Panc1 (cell line): Measurements from ENCODE around the gene PCNX1. TPM values are rescaled to one million over a fixed set of nuclear protein-coding genes. Genes with fewer than 3 reads are reported as not detected.

ENCODE experiments used
- ATAC-seq: fragments of 200-7000 bp; cut with Tn5 transposase; 2 replicates; pipeline ENCODE4 v1.9.1; 2020; ENCODE audit warnings: mild to moderate bottlenecking, moderate library complexity
- BruUV-seq: library from RNA; stranded (reverse); fragments of 400-500 nt; replicated peaks from 2 replicates; lab custom pipeline; 2021; lab: Mats Ljungman, UMichigan
- CTCF ChIA-PET: fragments of 300-600 bp; sonication (Branson Sonifier 250); formaldehyde crosslinking; loops from one replicate; lab custom pipeline; 2022; ENCODE audit warnings: antibody characterized with exemption; lab: Charles Lee
- POLR2A ChIA-PET: fragments of 300-600 bp; sonication (Branson Sonifier 250); formaldehyde crosslinking; loops from one replicate; lab custom pipeline; 2022; ENCODE audit warnings: antibody characterized with exemption; lab: Charles Lee
- DNase-seq: peaks from one replicate; pipeline ENCODE4 v3.0.0-alpha.2; 2010; ENCODE audit warnings: low read depth, low spot score
- H3K27ac ChIP-seq: 2 replicates; pipeline ENCODE4 v1.5.1; 2011; ENCODE audit warnings: mild to moderate bottlenecking, low read length, inconsistent platforms
- H3K27me3 ChIP-seq: fragments of 200-500 bp; sonication (Bioruptor generic); 2 replicates; pipeline ENCODE4 v1.6.0; 2014; ENCODE audit warnings: low read length, inconsistent platforms; ENCODE audit not compliant: control insufficient read depth, insufficient read depth
- H3K36me3 ChIP-seq: fragments of 200-500 bp; sonication (Bioruptor generic); 2 replicates; pipeline ENCODE4 v1.5.1; 2014; ENCODE audit warnings: inconsistent platforms, mild to moderate bottlenecking, low read length, moderate library complexity; ENCODE audit not compliant: control insufficient read depth, insufficient read depth
- H3K4me1 ChIP-seq: 2 replicates; pipeline ENCODE4 v1.5.1; 2011; ENCODE audit warnings: inconsistent platforms, mild to moderate bottlenecking, low read length, moderate library complexity; ENCODE audit not compliant: control insufficient read depth, insufficient read depth
- H3K4me3 ChIP-seq, 2 experiments: 2 replicates each; pipeline ENCODE4 v1.5.1; 2011 to 2012; ENCODE audit warnings: low read depth in 2 of 2, low read length in 2 of 2, mild to moderate bottlenecking in 2 of 2, inconsistent platforms in 1 of 2, moderate library complexity in 1 of 2
- H3K9me3 ChIP-seq: fragments of 200-500 bp; sonication (Bioruptor generic); 2 replicates; pipeline ENCODE4 v1.5.1; 2014; ENCODE audit warnings: low read depth, mild to moderate bottlenecking, inconsistent platforms, low read length, moderate library complexity; ENCODE audit not compliant: control insufficient read depth, insufficient read depth
- POLR2AphosphoS5 ChIP-seq: IDR thresholded peaks from 2 replicates; pipeline ENCODE4 v1.6.1; 2012; ENCODE audit warnings: mild to moderate bottlenecking, low read depth, low read length, moderate library complexity
- SIN3A ChIP-seq: IDR thresholded peaks from 2 replicates; pipeline ENCODE4 v1.6.1; 2012; ENCODE audit warnings: low read depth, mild to moderate bottlenecking, low read length, moderate library complexity, borderline replicate concordance; ENCODE audit not compliant: insufficient read depth
- TCF7L2 ChIP-seq: IDR thresholded peaks from 2 replicates; pipeline ENCODE4 v1.6.1; 2011; ENCODE audit warnings: mild to moderate bottlenecking, low read depth, low read length, inconsistent platforms
- in situ Hi-C: cut with HindIII; loops from 2 replicates; pipeline ENCODE4 v1.10.0; 2016; ENCODE audit warnings: low sequenced_read_pairs, low pct_unique_long_range_greater_than_20kb
- intact Hi-C: fragments of 100-400 bp; cut with micrococcal nuclease; formaldehyde crosslinking; loops from one replicate; pipeline ENCODE4 v1.10.0; 2022; ENCODE audit not compliant: unreplicated experiment
- total RNA-seq: library from RNA; stranded (reverse); gene quantifications from one replicate; pipeline ENCODE4 v1.2.1, GENCODE V29; 2021; ENCODE audit not compliant: unreplicated experiment
- TF ChIP-seq, protein P1 (sequence below), 2 experiments: IDR thresholded peaks; 2 replicates each; pipeline ENCODE4 v1.6.1; 2011 to 2012; ENCODE audit warnings: low read depth in 2 of 2, control low read depth in 1 of 2, low read length in 1 of 2, mild to moderate bottlenecking in 1 of 2, moderate library complexity in 1 of 2; ENCODE audit not compliant: insufficient read depth in 1 of 2
- TF ChIP-seq, protein P2 (sequence below): fragments of 450-650 bp; IDR thresholded peaks from 2 replicates; pipeline ENCODE4 v1.5.1; 2017; ENCODE audit warnings: mild to moderate bottlenecking

The PCNX1 gene
- total RNA-seq, 1 experiment from 2014 or later = 30.5 TPM

- Histone ChIP-seq H3K4me3 (no peak overlapping the region), H3K9me3 (no peaks in the 10 kb centered on the region), H3K27ac (no peak overlapping the region), H3K36me3 (peaks cover 15% of the 10 kb centered on the region; the same call in 1 of the 2 replicates), H3K27me3 (no peaks in the 10 kb centered on the region), H3K4me1 (no peaks in the 10 kb centered on the region)
- ChIA-PET CTCF (no interaction called here), POLR2A (no interaction called here)
- DNase-seq (no peak), ATAC-seq (no peak)
- intact Hi-C loops (no loop called here), in situ Hi-C loops (no loop called here)
- TF ChIP-seq, protein P1, sequence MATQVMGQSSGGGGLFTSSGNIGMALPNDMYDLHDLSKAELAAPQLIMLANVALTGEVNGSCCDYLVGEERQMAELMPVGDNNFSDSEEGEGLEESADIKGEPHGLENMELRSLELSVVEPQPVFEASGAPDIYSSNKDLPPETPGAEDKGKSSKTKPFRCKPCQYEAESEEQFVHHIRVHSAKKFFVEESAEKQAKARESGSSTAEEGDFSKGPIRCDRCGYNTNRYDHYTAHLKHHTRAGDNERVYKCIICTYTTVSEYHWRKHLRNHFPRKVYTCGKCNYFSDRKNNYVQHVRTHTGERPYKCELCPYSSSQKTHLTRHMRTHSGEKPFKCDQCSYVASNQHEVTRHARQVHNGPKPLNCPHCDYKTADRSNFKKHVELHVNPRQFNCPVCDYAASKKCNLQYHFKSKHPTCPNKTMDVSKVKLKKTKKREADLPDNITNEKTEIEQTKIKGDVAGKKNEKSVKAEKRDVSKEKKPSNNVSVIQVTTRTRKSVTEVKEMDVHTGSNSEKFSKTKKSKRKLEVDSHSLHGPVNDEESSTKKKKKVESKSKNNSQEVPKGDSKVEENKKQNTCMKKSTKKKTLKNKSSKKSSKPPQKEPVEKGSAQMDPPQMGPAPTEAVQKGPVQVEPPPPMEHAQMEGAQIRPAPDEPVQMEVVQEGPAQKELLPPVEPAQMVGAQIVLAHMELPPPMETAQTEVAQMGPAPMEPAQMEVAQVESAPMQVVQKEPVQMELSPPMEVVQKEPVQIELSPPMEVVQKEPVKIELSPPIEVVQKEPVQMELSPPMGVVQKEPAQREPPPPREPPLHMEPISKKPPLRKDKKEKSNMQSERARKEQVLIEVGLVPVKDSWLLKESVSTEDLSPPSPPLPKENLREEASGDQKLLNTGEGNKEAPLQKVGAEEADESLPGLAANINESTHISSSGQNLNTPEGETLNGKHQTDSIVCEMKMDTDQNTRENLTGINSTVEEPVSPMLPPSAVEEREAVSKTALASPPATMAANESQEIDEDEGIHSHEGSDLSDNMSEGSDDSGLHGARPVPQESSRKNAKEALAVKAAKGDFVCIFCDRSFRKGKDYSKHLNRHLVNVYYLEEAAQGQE (IDR thresholded peaks at IDR 0.05; ENCODE audit: insufficient read depth in 1 of 2, low read depth in 2 of 2, low read length in 1 of 2) = no peak
- TF ChIP-seq SIN3A = no peak
- no peak for TF ChIP-seq POLR2AphosphoS5
- TF ChIP-seq TCF7L2 = no peak
- TF ChIP-seq, protein P2, sequence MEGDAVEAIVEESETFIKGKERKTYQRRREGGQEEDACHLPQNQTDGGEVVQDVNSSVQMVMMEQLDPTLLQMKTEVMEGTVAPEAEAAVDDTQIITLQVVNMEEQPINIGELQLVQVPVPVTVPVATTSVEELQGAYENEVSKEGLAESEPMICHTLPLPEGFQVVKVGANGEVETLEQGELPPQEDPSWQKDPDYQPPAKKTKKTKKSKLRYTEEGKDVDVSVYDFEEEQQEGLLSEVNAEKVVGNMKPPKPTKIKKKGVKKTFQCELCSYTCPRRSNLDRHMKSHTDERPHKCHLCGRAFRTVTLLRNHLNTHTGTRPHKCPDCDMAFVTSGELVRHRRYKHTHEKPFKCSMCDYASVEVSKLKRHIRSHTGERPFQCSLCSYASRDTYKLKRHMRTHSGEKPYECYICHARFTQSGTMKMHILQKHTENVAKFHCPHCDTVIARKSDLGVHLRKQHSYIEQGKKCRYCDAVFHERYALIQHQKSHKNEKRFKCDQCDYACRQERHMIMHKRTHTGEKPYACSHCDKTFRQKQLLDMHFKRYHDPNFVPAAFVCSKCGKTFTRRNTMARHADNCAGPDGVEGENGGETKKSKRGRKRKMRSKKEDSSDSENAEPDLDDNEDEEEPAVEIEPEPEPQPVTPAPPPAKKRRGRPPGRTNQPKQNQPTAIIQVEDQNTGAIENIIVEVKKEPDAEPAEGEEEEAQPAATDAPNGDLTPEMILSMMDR = no peak
- BruUV-seq = no TSS peak
These were observed 123.7 kb downstream of the PCNX1 start for GRCh38 chr14:71031000-71031399.

- Histone ChIP-seq H3K9me3 (no peaks in the 10 kb centered on the region), H3K27me3 (no peaks in the 10 kb centered on the region), H3K36me3 (peaks cover 11% of the 10 kb centered on the region; the same call in 1 of the 2 replicates), H3K4me1 (no peaks in the 10 kb centered on the region), H3K27ac (no peak overlapping the region), H3K4me3 (no peak overlapping the region)
- POLR2A ChIA-PET = no interaction called here
- BruUV-seq = no TSS peak
- ATAC-seq (no peak), DNase-seq (no peak)
- in situ Hi-C loops (no loop called here), intact Hi-C loops (no loop called here)
- TF ChIP-seq POLR2AphosphoS5 = no peak
- TF ChIP-seq, protein P2 = no peak
- TF ChIP-seq, protein P1 (IDR thresholded peaks at IDR 0.05; ENCODE audit: insufficient read depth in 1 of 2, low read depth in 2 of 2, low read length in 1 of 2) = no peak
- TF ChIP-seq SIN3A = no peak
- TF ChIP-seq TCF7L2 = no peak
- CTCF ChIA-PET = no interaction called here
These were observed 129.2 kb downstream of the PCNX1 start for GRCh38 chr14:71036433-71036832.
